Measurements from ENCODE around the gene OR56A4.
"Not testable (repeated sequence)": the region's sequence is repeated elsewhere in the genome, so short reads cannot be mapped to it uniquely, and the experiment has no call there.

Gene OR56A4

GRCh38 chr11:5960704-5961320 is 45.9 kb downstream of the OR56A4 start:
- DNase-seq (ENCODE audit: low read depth in 2 of 2), result not testable (repeated sequence)

DNA sequence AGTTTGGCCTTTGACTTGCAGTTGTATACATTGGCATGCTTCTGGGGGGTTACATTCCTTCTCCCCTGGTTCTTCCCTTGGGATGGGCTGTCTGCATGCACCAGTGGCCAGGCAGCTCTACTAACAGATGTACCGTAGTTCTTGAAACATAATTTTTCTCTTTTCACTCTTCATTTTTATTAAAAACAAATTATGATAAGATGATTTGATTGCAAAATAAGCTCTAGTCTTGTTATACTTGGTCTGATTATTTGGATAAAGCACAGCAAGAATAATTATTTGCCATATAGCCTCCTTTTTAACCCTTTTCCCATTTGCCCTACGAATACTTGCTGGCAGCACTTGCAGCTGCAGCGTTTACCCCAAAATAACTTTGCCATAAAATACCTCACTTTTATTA is 51.2 kb downstream of the OR56A4 start:
- DNase-seq (ENCODE audit: low read depth in 2 of 2), result no peak

Measured in stimulated activated CD8-positive, alpha-beta memory T cell treated with anti-CD3 and anti-CD28 coated beads, Interleukin-15, amount 100 ng/mL, for 4 hours (primary cell).